ENCODE results near the gene CENPH.

- TF ChIP-seq CTCF (IDR thresholded peaks at IDR 0.05; ENCODE audit: low read depth, low read length, missing input control): no peak
- TF ChIP-seq JUND (IDR thresholded peaks at IDR 0.05): no peak
- no peak for TF ChIP-seq TAF1 (conservative IDR thresholded peaks at IDR 0.05)
- TF ChIP-seq FOXA1 (IDR thresholded peaks at IDR 0.05): no peak
Measured at GRCh38 chr5:69187342-69187741, 2.0 kb upstream of the CENPH start.

All from liver (tissue), 3 donors.